IMR-90 (cell line): ENCODE results near the gene ADGRG7.

Experiments used
- BHLHE40 ChIP-seq: fragments of 150-350 bp; IDR thresholded peaks from 2 replicates; pipeline ENCODE4 v1.6.1; 2016; ENCODE audit warnings: mild to moderate bottlenecking, low read depth, low read length
- CEBPB ChIP-seq: IDR thresholded peaks from 2 replicates; pipeline ENCODE4 v1.6.1; 2012; ENCODE audit warnings: low read depth, low read length, improper control_type of control experiment
- CTCF ChIP-seq: conservative IDR thresholded peaks from 2 replicates; pipeline ENCODE4 v1.5.1; 2012; ENCODE audit warnings: mild to moderate bottlenecking, low read depth, low read length, improper control_type of control experiment
- ELK1 ChIP-seq: fragments of 150-350 bp; IDR thresholded peaks from 2 replicates; pipeline ENCODE4 v1.6.1; 2016; ENCODE audit warnings: low read depth, mild to moderate bottlenecking, low read length, moderate library complexity, borderline replicate concordance
- FOS ChIP-seq: fragments of 150-350 bp; IDR thresholded peaks from 2 replicates; pipeline ENCODE4 v1.6.1; 2016; ENCODE audit warnings: low read depth, low read length
- MAFK ChIP-seq: IDR thresholded peaks from 2 replicates; pipeline ENCODE4 v1.6.1; 2012; ENCODE audit warnings: low read depth, low read length, improper control_type of control experiment
- MAZ ChIP-seq: IDR thresholded peaks from 2 replicates; pipeline ENCODE4 v1.6.1; 2012; ENCODE audit warnings: low read depth, mild to moderate bottlenecking, low read length, improper control_type of control experiment, moderate library complexity, borderline replicate concordance
- MXI1 ChIP-seq: IDR thresholded peaks from 2 replicates; pipeline ENCODE4 v1.6.1; 2012; ENCODE audit warnings: low read depth, mild to moderate bottlenecking, low read length, moderate library complexity, borderline replicate concordance
- NFE2L2 ChIP-seq: fragments of 150-350 bp; IDR thresholded peaks from 2 replicates; pipeline ENCODE4 v1.6.1; 2016; ENCODE audit warnings: low read depth, mild to moderate bottlenecking, low read length
- POLR2A ChIP-seq: IDR thresholded peaks from 2 replicates; pipeline ENCODE4 v1.6.1; 2012; ENCODE audit warnings: mild to moderate bottlenecking, low read depth, low read length
- RAD21 ChIP-seq: IDR thresholded peaks from 2 replicates; pipeline ENCODE4 v1.6.1; 2012; ENCODE audit warnings: low read length, improper control_type of control experiment
- RCOR1 ChIP-seq: IDR thresholded peaks from 2 replicates; pipeline ENCODE4 v1.6.1; 2012; ENCODE audit warnings: mild to moderate bottlenecking, low read length, improper control_type of control experiment; ENCODE audit not compliant: insufficient replicate concordance
- TF ChIP-seq, protein P1 (sequence below): fragments of 150-350 bp; IDR thresholded peaks from 2 replicates; pipeline ENCODE4 v1.6.1; 2017; ENCODE audit warnings: mild to moderate bottlenecking, antibody characterized with exemption, low read length, low read depth

GRCh38 chr3:100737334-100737733 lies 127.9 kb downstream of the ADGRG7 start:
- TF ChIP-seq BHLHE40 (no peak), CTCF (peak; percentile 39), NFE2L2 (no peak), MAZ (no peak), RAD21 (peak; percentile 44), POLR2A (no peak), CEBPB (no peak), MXI1 (no peak), FOS (no peak), MAFK (no peak), RCOR1 (no peak), ELK1 (no peak)
- TF ChIP-seq, protein P1, sequence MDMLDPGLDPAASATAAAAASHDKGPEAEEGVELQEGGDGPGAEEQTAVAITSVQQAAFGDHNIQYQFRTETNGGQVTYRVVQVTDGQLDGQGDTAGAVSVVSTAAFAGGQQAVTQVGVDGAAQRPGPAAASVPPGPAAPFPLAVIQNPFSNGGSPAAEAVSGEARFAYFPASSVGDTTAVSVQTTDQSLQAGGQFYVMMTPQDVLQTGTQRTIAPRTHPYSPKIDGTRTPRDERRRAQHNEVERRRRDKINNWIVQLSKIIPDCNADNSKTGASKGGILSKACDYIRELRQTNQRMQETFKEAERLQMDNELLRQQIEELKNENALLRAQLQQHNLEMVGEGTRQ, result no peak
